CD4-positive, CD25-positive, alpha-beta regulatory T cell (primary cell): ENCODE measurements around the gene HIC2. TPM values are rescaled to one million over a fixed set of nuclear protein-coding genes. Genes with fewer than 3 reads are reported as not detected.
"Not testable (repeated sequence)": the region's sequence is repeated elsewhere in the genome, so short reads cannot be mapped to it uniquely, and the experiment has no call there.

ENCODE experiments used
- ATAC-seq, 2 donors: fragments of 150-1000 bp; cut with Tn5 transposase; one replicate each; pipeline ENCODE4 v1.10.0; 2021; ENCODE audit warnings: low read depth in 2 of 2, moderate number of reproducible peaks in 2 of 2, moderate library complexity in 1 of 2
- DNase-seq, 3 donors: peaks; one replicate each; pipeline versions ENCODE4 v3.0.0 to v3.0.0-alpha.2; 2012 to 2022; ENCODE audit warnings: mixed read lengths in 1 of 3
- H3K27ac ChIP-seq: one replicate; pipeline ENCODE4 v1.7.0; 2013; ENCODE audit warnings: mild to moderate bottlenecking, low read length; ENCODE audit not compliant: insufficient read depth, poor library complexity, severe bottlenecking
- H3K27me3 ChIP-seq: one replicate; pipeline ENCODE4 v1.7.0; 2013; ENCODE audit warnings: low read length; ENCODE audit not compliant: control insufficient read depth, insufficient read depth
- H3K36me3 ChIP-seq: one replicate; pipeline ENCODE4 v1.7.0; 2013; ENCODE audit warnings: mild to moderate bottlenecking, low read length, moderate library complexity; ENCODE audit not compliant: control insufficient read depth, insufficient read depth
- H3K4me1 ChIP-seq: 2 replicates; pipeline ENCODE4 v1.7.0; 2013; ENCODE audit warnings: mild to moderate bottlenecking, low read length; ENCODE audit not compliant: insufficient read depth, control insufficient read depth, poor library complexity, severe bottlenecking
- H3K4me3 ChIP-seq: one replicate; pipeline ENCODE4 v1.7.0; 2013; ENCODE audit warnings: low read depth, mild to moderate bottlenecking, low read length, moderate library complexity
- H3K9me3 ChIP-seq, 2 experiments: 1 replicate in 1 of 2; 2 replicates in 1 of 2; pipeline ENCODE4 v1.7.0; 2013; ENCODE audit warnings: low read length in 2 of 2, mild to moderate bottlenecking in 1 of 2, moderate library complexity in 1 of 2; ENCODE audit not compliant: control insufficient read depth in 2 of 2
- H3K27ac Mint-ChIP-seq, 3 donors: one replicate each; pipeline ENCODE4 v1.8.0; 2020 to 2022; ENCODE audit warnings: mild to moderate bottlenecking in 3 of 3, mixed read lengths in 3 of 3, moderate library complexity in 2 of 3
- H3K27me3 Mint-ChIP-seq: one replicate; pipeline ENCODE4 v1.8.0; 2022; ENCODE audit warnings: mild to moderate bottlenecking, mixed read lengths
- H3K36me3 Mint-ChIP-seq: one replicate; pipeline ENCODE4 v1.8.0; 2020; ENCODE audit warnings: mixed read lengths
- H3K4me1 Mint-ChIP-seq, 4 donors: one replicate each; pipeline ENCODE4 v1.8.0; 2020 to 2022; ENCODE audit warnings: mixed read lengths in 4 of 4, mild to moderate bottlenecking in 1 of 4
- H3K4me3 Mint-ChIP-seq, 4 donors: one replicate each; pipeline ENCODE4 v1.8.0; 2020 to 2022; ENCODE audit warnings: mild to moderate bottlenecking in 4 of 4, mixed read lengths in 4 of 4, moderate library complexity in 3 of 4
- H3K9me3 Mint-ChIP-seq, 7 donors: one replicate each; pipeline ENCODE4 v1.8.0; 2020 to 2022; ENCODE audit warnings: mixed read lengths in 7 of 7, mild to moderate bottlenecking in 3 of 7, moderate library complexity in 2 of 7
- polyA plus RNA-seq, 4 donors: library from polyadenylated mRNA; unstranded; fragments of 300-500 nt; fragmentation: Illumina TruSeq; gene quantifications; one replicate each; pipeline ENCODE4 v1.2.3, GENCODE V29; 2021
- total RNA-seq: library from RNA; stranded (reverse); gene quantifications from one replicate; pipeline ENCODE4 v1.2.3, GENCODE V29; 2022

HIC2 gene
- total and polyA plus RNA-seq, 5 donors from 2014 or later, result 0.29 to 9.7 (median 0.42) TPM

GRCh38 chr22:21420180-21420763 is 3.1 kb downstream of the HIC2 start:
- not testable (repeated sequence) for H3K27ac Mint-ChIP-seq, H3K36me3 Mint-ChIP-seq, H3K4me1 ChIP-seq, H3K9me3 Mint-ChIP-seq, H3K4me3 Mint-ChIP-seq, H3K9me3 ChIP-seq, H3K36me3 ChIP-seq, H3K27me3 Mint-ChIP-seq, H3K27ac ChIP-seq, H3K4me1 Mint-ChIP-seq, H3K27me3 ChIP-seq, H3K4me3 ChIP-seq
- peak in 1 of 3 donors; percentile 33 for DNase-seq
- peak; percentile 82 to 84 for ATAC-seq

DNA sequence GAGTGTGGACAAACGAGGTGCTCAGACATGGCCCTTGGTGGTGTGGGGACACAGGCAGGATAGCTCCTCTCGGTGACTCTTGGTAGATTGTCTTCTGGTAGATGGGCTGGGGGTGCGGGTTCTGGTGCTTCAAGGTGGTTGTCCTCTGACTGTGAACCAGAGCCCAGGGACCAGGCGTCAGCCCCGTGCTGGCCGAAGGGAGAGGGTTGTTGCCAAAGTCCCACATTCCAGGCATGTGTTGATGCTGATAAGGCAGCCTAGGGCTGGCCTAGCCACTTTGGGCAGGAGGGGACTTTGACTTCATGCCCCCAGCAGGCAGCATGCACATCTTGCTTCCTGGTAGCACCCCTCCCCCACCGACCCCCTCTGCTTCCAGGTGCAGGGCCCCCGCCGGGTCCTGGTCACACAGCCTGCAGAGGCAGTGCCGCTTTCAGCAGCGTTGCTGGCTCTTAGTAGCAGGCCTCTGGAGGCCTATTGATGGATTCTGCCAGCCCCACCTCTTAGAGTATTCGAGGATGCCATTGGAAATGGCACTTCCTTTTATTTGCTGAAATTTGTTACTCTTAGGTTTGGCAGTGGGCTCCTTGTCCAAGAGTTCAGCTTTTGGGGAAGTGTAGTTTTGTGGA is 7.0 kb downstream of the HIC2 start:
- not testable (repeated sequence) for H3K9me3 ChIP-seq, ATAC-seq, H3K4me1 ChIP-seq, H3K27ac Mint-ChIP-seq, H3K9me3 Mint-ChIP-seq, H3K4me1 Mint-ChIP-seq, DNase-seq, H3K36me3 Mint-ChIP-seq, H3K27me3 Mint-ChIP-seq, H3K4me3 ChIP-seq, H3K36me3 ChIP-seq, H3K27ac ChIP-seq, H3K4me3 Mint-ChIP-seq, H3K27me3 ChIP-seq

DNA sequence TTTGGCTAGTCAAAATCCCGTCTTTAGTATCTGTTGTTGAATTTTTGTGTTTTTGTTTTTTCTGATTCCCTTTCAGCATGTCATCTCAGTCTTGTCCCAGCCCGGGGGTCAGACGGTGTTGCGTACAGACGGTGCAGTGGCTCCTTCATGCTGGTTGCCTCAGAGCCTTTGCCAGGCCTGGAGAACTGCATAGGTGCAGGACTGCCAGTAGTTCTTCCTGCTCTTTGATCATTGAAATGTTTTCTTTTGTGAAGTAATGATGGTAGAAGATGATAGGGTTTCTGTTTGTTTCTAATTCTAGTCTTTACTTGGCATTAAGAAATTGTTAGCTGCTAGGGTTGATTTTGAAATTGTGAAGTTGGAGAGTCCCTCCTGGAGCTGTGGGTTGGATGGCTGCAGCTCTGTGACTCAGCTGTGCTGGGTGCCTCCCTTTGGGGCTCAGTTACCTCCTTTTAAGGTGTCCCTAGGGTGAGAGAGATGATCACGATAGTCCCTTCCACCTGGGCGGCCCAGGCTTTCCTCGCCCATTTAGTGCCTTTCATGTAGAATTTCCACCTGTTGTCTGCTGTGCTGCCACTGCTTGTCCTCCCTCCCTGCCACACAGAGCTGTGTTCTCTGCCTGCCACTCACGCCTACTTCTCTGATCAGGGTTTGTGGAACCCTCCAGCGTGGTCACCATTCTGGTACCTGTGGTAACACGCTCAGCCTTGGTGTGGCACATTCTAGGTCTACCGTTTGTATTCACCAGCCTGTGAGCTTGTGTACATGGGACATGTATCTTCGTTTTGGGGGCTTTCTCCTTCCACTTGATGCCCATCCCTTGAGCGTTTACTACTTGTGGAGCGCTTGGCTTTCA is 17.4 kb downstream of the HIC2 start:
- H3K27me3 Mint-ChIP-seq, H3K4me3 ChIP-seq, H3K4me1 ChIP-seq, H3K9me3 ChIP-seq, H3K9me3 Mint-ChIP-seq, DNase-seq, H3K27ac ChIP-seq, H3K27me3 ChIP-seq, H3K36me3 ChIP-seq, H3K36me3 Mint-ChIP-seq, H3K4me1 Mint-ChIP-seq, H3K4me3 Mint-ChIP-seq, H3K27ac Mint-ChIP-seq: not testable (repeated sequence)
- ATAC-seq, result peak; percentile 77 to 78

DNA sequence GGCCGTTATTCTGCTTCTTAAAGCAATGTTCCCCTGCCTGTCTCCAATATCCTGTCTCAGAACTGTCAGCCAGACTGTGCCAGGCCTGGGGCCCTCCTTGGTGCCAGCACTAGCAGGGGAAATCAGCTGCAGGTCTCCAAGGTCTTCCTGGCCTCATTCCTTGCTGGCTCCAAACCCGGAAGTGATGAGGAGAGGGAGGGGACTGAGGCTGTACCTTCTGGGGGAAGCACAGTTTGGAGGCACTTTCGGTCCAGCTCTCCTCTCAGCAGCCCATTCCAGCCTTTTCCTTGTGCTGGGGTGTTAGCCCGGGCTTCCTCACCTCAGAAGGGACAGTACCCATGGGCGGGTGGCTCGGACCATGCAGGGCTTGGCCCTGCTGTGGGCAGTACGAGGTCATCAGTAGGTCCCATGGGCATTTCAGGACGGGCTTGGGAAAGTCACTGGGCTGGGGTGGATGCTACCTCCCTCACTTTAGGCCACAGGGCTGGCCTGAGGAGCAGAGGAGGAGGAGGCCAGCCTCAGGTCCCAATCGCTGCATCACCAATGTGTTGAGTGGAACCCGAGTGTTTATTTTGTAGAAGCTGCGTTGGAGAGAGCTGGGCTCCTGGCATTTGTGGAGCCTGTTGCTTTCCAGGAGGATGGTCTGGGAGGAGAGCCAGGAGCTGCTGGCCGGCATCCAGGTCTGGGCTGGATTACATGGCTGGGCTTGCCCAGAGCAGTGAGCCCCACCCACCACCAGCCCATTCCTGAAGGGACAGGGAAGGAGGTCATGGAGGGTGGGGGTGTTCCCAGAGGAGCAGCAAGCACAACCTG is 19.0 kb downstream of the HIC2 start:
- not testable (repeated sequence) for H3K27ac ChIP-seq, H3K27me3 Mint-ChIP-seq, H3K27ac Mint-ChIP-seq, H3K4me1 Mint-ChIP-seq, ATAC-seq, H3K36me3 ChIP-seq, H3K36me3 Mint-ChIP-seq, H3K4me3 ChIP-seq, H3K9me3 Mint-ChIP-seq, H3K27me3 ChIP-seq, H3K4me3 Mint-ChIP-seq, H3K9me3 ChIP-seq, H3K4me1 ChIP-seq, DNase-seq

GRCh38 chr22:21438013-21438412 is 20.8 kb downstream of the HIC2 start:
- not testable (repeated sequence) for H3K4me3 ChIP-seq, H3K9me3 ChIP-seq, H3K9me3 Mint-ChIP-seq, H3K36me3 ChIP-seq, H3K27ac ChIP-seq, H3K36me3 Mint-ChIP-seq, H3K4me3 Mint-ChIP-seq, H3K4me1 Mint-ChIP-seq, H3K4me1 ChIP-seq, H3K27me3 Mint-ChIP-seq, H3K27me3 ChIP-seq, DNase-seq, ATAC-seq, H3K27ac Mint-ChIP-seq

- H3K36me3 Mint-ChIP-seq, DNase-seq: not testable (repeated sequence)
Measured at GRCh38 chr22:21440018-21440636, 23.0 kb downstream of the HIC2 start.

DNA sequence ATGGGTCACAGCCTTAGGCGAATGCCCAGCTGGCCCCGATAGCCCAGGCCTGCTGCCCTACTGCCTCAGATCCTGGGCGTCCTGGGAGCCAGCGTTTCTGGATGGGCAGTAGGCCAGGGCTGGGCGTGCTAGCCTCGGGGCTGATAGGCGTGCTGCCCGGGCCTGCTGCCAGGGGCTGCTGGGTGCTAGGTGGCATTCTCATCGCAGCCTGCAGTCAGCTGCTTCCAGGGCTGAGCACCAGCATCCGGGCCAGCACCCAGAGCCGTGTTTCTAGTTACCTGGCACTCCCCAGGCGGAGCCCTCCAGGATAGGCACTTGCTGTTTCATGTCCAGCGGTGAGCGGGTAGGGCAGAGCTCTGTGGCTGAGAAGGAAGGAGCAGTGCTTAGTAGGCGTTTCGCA is 23.5 kb downstream of the HIC2 start:
- not testable (repeated sequence) for H3K27me3 Mint-ChIP-seq, H3K9me3 Mint-ChIP-seq, H3K4me3 Mint-ChIP-seq, H3K27ac Mint-ChIP-seq, H3K4me1 ChIP-seq, H3K27ac ChIP-seq, H3K27me3 ChIP-seq, H3K36me3 ChIP-seq, H3K9me3 ChIP-seq, H3K4me1 Mint-ChIP-seq, ATAC-seq, H3K4me3 ChIP-seq, H3K36me3 Mint-ChIP-seq, DNase-seq

More at GRCh38 chr22:21440018-21440636, 23.0 kb downstream of the HIC2 start:
- ATAC-seq, H3K27ac Mint-ChIP-seq, H3K27ac ChIP-seq, H3K4me3 ChIP-seq, H3K4me1 ChIP-seq, H3K36me3 ChIP-seq, H3K27me3 Mint-ChIP-seq, H3K27me3 ChIP-seq, H3K4me1 Mint-ChIP-seq, H3K9me3 Mint-ChIP-seq, H3K9me3 ChIP-seq, H3K4me3 Mint-ChIP-seq: not testable (repeated sequence)
